ENCODE results near the gene TMEM134.

The TMEM134 gene

GRCh38 chr11:67435727-67436458 is 33.2 kb downstream of the TMEM134 start:
- Histone ChIP-seq H3K27ac (no peak overlapping the region), H3K27me3 (no peaks in the 10 kb centered on the region), H3K4me1 (ENCODE audit: control insufficient read depth in 1 of 2, insufficient read depth in 1 of 2, low read depth in 1 of 2, low read length in 1 of 2) (peaks cover 14% of the 10 kb centered on the region in 2 experiments), H3K4me3 (ENCODE audit: low read depth in 1 of 2, low read length in 1 of 2) (no peak overlapping the region), H3K9me3 (no peaks in the 10 kb centered on the region), H3K36me3 (peaks cover 75% of the 10 kb centered on the region)
- TF ChIP-seq CTCF (IDR thresholded peaks at IDR 0.05) = no peak

GRCh38 chr11:67435031-67435726 is 33.9 kb downstream of the TMEM134 start:
- Histone ChIP-seq H3K4me1 (ENCODE audit: control insufficient read depth in 1 of 2, insufficient read depth in 1 of 2, low read depth in 1 of 2, low read length in 1 of 2) (peaks cover 14% of the 10 kb centered on the region in 2 experiments), H3K27me3 (no peaks in the 10 kb centered on the region), H3K4me3 (ENCODE audit: low read depth in 1 of 2, low read length in 1 of 2) (no peak overlapping the region), H3K9me3 (no peaks in the 10 kb centered on the region), H3K36me3 (peaks cover 81% of the 10 kb centered on the region), H3K27ac (no peak overlapping the region)
- TF ChIP-seq CTCF (IDR thresholded peaks at IDR 0.05) = no peak

- Histone ChIP-seq H3K27ac (no peak overlapping the region), H3K4me1 (ENCODE audit: control insufficient read depth in 1 of 2, insufficient read depth in 1 of 2, low read depth in 1 of 2, low read length in 1 of 2) (peaks cover 16 to 20% of the 10 kb centered on the region in 2 experiments)
- TF ChIP-seq CTCF (IDR thresholded peaks at IDR 0.05) = no peak
These were observed 34.6 kb downstream of the TMEM134 start for GRCh38 chr11:67434395-67434881.

GRCh38 chr11:67433536-67434394 is 35.3 kb downstream of the TMEM134 start:
- Histone ChIP-seq H3K9me3 (no peaks in the 10 kb centered on the region), H3K36me3 (peaks cover 80% of the 10 kb centered on the region), H3K4me3 (ENCODE audit: low read depth in 1 of 2, low read length in 1 of 2) (no peak overlapping the region), H3K27me3 (no peaks in the 10 kb centered on the region), H3K4me1 (ENCODE audit: control insufficient read depth in 1 of 2, insufficient read depth in 1 of 2, low read depth in 1 of 2, low read length in 1 of 2) (peaks cover 23 to 27% of the 10 kb centered on the region in 2 experiments), H3K27ac (no peak overlapping the region)
- no peak for TF ChIP-seq CTCF (IDR thresholded peaks at IDR 0.05)

More at GRCh38 chr11:67434395-67434881, 34.6 kb downstream of the TMEM134 start:
- Histone ChIP-seq H3K9me3 (no peaks in the 10 kb centered on the region), H3K4me3 (ENCODE audit: low read depth in 1 of 2, low read length in 1 of 2) (no peak overlapping the region), H3K27me3 (no peaks in the 10 kb centered on the region), H3K36me3 (peaks cover 83% of the 10 kb centered on the region)

- no peak overlapping the region for H3K27ac ChIP-seq
- H3K27me3 ChIP-seq = no peaks in the 10 kb centered on the region
- H3K36me3 ChIP-seq = peaks cover 70% of the 10 kb centered on the region
- H3K4me1 ChIP-seq (ENCODE audit: control insufficient read depth in 1 of 2, insufficient read depth in 1 of 2, low read depth in 1 of 2, low read length in 1 of 2) = peaks cover 28 to 32% of the 10 kb centered on the region in 2 experiments
- TF ChIP-seq CTCF (IDR thresholded peaks at IDR 0.05) = no peak
- H3K4me3 ChIP-seq (ENCODE audit: low read depth in 1 of 2, low read length in 1 of 2) = no peak overlapping the region
- no peaks in the 10 kb centered on the region for H3K9me3 ChIP-seq
These were observed 36.2 kb downstream of the TMEM134 start for GRCh38 chr11:67432655-67433349.

Data from neutrophil (primary cell).